CD4-positive, alpha-beta T cell (primary cell): ENCODE results near the gene S100A14. TPM values are rescaled to one million over a fixed set of nuclear protein-coding genes. Genes with fewer than 3 reads are reported as not detected.
"Not testable (repeated sequence)": the region's sequence is repeated elsewhere in the genome, so short reads cannot be mapped to it uniquely, and the experiment has no call there.

Experiments used
- ATAC-seq: fragments of 200-7000 bp; cut with Tn5 transposase; one replicate; pipeline ENCODE4 v1.10.0; 2022; ENCODE audit warnings: mild to moderate bottlenecking; ENCODE audit not compliant: poor library complexity
- CTCF ChIA-PET: fragments of 350-600 bp; sonication (Branson Sonifier 250); formaldehyde crosslinking; loops from one replicate; lab custom pipeline; 2021; ENCODE audit warnings: antibody characterized with exemption, inconsistent platforms; lab: Charles Lee
- POLR2A ChIA-PET: fragments of 350-600 bp; sonication (Branson Sonifier 250); formaldehyde crosslinking; loops from one replicate; lab custom pipeline; 2021; ENCODE audit warnings: antibody characterized with exemption, inconsistent platforms; lab: Charles Lee
- DNase-seq, 14 experiments: peaks; one replicate each; pipeline ENCODE4 v3.0.0-alpha.2; 2013 to 2020; ENCODE audit warnings: mixed read lengths in 2 of 14
- H3K27ac ChIP-seq, 2 donors: one replicate each; pipeline versions ENCODE4 v1.5.1 to v1.7.0; 2013; ENCODE audit warnings: low read length in 2 of 2, low read depth in 1 of 2, mild to moderate bottlenecking in 1 of 2
- H3K27me3 ChIP-seq, 2 experiments: 1 replicate in 1 of 2; 2 replicates in 1 of 2; pipeline versions ENCODE4 v1.6.1 to v1.7.0; 2013; ENCODE audit warnings: low read length in 2 of 2, control low read depth in 1 of 2, mild to moderate bottlenecking in 1 of 2, moderate library complexity in 1 of 2; ENCODE audit not compliant: insufficient read depth in 2 of 2, control insufficient read depth in 1 of 2
- H3K36me3 ChIP-seq: one replicate; pipeline ENCODE4 v1.6.1; 2013; ENCODE audit warnings: low read length, control low read depth; ENCODE audit not compliant: insufficient read depth
- H3K4me1 ChIP-seq: one replicate; pipeline ENCODE4 v1.6.1; 2013; ENCODE audit warnings: low read length, control low read depth; ENCODE audit not compliant: insufficient read depth
- H3K4me3 ChIP-seq: one replicate; pipeline ENCODE4 v1.5.1; 2013; ENCODE audit warnings: mild to moderate bottlenecking, low read length, moderate library complexity
- H3K9me3 ChIP-seq, 2 experiments: 1 replicate in 1 of 2; 2 replicates in 1 of 2; pipeline versions ENCODE4 v1.6.1 to v1.7.0; 2013; ENCODE audit warnings: low read length in 2 of 2, mild to moderate bottlenecking in 2 of 2, control low read depth in 1 of 2, moderate library complexity in 1 of 2; ENCODE audit not compliant: control insufficient read depth in 1 of 2, insufficient read depth in 1 of 2
- H3K27ac Mint-ChIP-seq: one replicate; pipeline ENCODE4 v1.8.0; 2020; ENCODE audit warnings: mixed read lengths
- H3K27me3 Mint-ChIP-seq: one replicate; pipeline ENCODE4 v1.8.0; 2021; ENCODE audit warnings: mixed read lengths
- H3K36me3 Mint-ChIP-seq: one replicate; pipeline ENCODE4 v1.8.0; 2021; ENCODE audit warnings: low read depth, mixed read lengths
- H3K4me1 Mint-ChIP-seq: one replicate; pipeline ENCODE4 v1.8.0; 2021; ENCODE audit warnings: low read depth, mixed read lengths
- H3K4me3 Mint-ChIP-seq: one replicate; pipeline ENCODE4 v1.8.0; 2020; ENCODE audit warnings: mild to moderate bottlenecking, mixed read lengths
- H3K9me3 Mint-ChIP-seq: one replicate; pipeline ENCODE4 v1.8.0; 2020; ENCODE audit warnings: mixed read lengths
- intact Hi-C, 2 experiments: fragments of 100-400 bp; cut with DNase I in 1 of 2; cut with micrococcal nuclease in 1 of 2; formaldehyde crosslinking; loops; one replicate each; pipeline versions ENCODE4 v1.15.1 to v1.9.0; 2023 to 2025; cut with DNase I, micrococcal nuclease
- total RNA-seq, 174 experiments: library from RNA in 2 of 174; stranded (reverse) in 2 of 174; gene quantifications; one replicate each; pipeline ENCODE4 v1.2.3 and lab custom pipeline; 2021 to 2026
- TF ChIP-seq, protein P1 (sequence below): fragments of 200-600 bp; IDR thresholded peaks from one replicate; pipeline ENCODE4 v1.8.0; 2022; ENCODE audit warnings: antibody characterized with exemption, mild to moderate bottlenecking

S100A14 gene
- total RNA-seq, 2 experiments from 2014 or later, result not detected

- DNase-seq (no peak), ATAC-seq (no peak)
- Mint-ChIP-seq H3K36me3 (peaks cover 98% of the 10 kb centered on the region), H3K9me3 (no peaks in the 10 kb centered on the region), H3K27me3 (no peaks in the 10 kb centered on the region), H3K27ac (peak overlapping the region; percentile 4), H3K4me1 (peaks cover 76% of the 10 kb centered on the region), H3K4me3 (no peak overlapping the region)
- Histone ChIP-seq H3K36me3 (peaks cover 98% of the 10 kb centered on the region), H3K27me3 (no peaks in the 10 kb centered on the region), H3K4me1 (peaks cover 34% of the 10 kb centered on the region), H3K9me3 (no peaks in the 10 kb centered on the region), H3K4me3 (no peak overlapping the region), H3K27ac (no peak overlapping the region)
- POLR2A ChIA-PET, result interaction anchor here (0.8 to 1.5 kb wide), 3 partner anchors 8 to 89 kb away, joined by 3 to 6 read pairs (median 4); no protein-coding TSS in a partner anchor
- TF ChIP-seq, protein P1, sequence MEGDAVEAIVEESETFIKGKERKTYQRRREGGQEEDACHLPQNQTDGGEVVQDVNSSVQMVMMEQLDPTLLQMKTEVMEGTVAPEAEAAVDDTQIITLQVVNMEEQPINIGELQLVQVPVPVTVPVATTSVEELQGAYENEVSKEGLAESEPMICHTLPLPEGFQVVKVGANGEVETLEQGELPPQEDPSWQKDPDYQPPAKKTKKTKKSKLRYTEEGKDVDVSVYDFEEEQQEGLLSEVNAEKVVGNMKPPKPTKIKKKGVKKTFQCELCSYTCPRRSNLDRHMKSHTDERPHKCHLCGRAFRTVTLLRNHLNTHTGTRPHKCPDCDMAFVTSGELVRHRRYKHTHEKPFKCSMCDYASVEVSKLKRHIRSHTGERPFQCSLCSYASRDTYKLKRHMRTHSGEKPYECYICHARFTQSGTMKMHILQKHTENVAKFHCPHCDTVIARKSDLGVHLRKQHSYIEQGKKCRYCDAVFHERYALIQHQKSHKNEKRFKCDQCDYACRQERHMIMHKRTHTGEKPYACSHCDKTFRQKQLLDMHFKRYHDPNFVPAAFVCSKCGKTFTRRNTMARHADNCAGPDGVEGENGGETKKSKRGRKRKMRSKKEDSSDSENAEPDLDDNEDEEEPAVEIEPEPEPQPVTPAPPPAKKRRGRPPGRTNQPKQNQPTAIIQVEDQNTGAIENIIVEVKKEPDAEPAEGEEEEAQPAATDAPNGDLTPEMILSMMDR, result no peak
- intact Hi-C loops, result no loop called here
- CTCF ChIA-PET, result interaction anchor here (0.6 to 0.7 kb wide), 2 partner anchors 8 to 978 kb away, joined by 3 read pairs; no protein-coding TSS in a partner anchor
Observed at GRCh38 chr1:153640861-153641260, 24.7 kb upstream of the S100A14 start.

DNA sequence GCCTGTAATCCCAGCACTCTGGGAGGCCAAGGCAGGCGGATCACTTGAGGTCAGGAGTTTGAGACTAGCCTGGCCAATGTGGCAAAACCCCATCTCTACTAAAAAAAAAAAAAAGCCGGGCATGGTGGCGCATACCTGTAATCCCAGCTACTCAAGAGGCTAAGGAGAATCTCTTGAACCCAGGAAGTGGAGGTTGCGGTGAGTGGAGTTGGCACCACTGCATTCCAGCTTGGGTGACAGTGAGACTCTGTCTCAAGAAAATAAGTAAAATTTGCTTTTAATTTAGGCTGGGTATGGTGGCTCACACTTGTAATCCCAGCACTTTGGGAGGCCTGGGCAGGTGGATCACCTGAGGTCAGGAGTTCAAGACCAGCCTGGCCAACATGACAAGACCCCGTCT lies 24.1 kb upstream of the S100A14 start:
- intact Hi-C loops, DNase-seq, H3K9me3 Mint-ChIP-seq, ATAC-seq, H3K27me3 ChIP-seq, H3K4me3 ChIP-seq, H3K27ac Mint-ChIP-seq, H3K9me3 ChIP-seq, H3K4me3 Mint-ChIP-seq, H3K27me3 Mint-ChIP-seq, H3K27ac ChIP-seq: not testable (repeated sequence)
- Mint-ChIP-seq H3K4me1 (peaks cover 74% of the 10 kb centered on the region), H3K36me3 (peaks cover 96% of the 10 kb centered on the region)
- CTCF ChIA-PET, result interaction anchor here (0.6 to 0.7 kb wide), 2 partner anchors 9 to 978 kb away, joined by 3 read pairs; no protein-coding TSS in a partner anchor
- Histone ChIP-seq H3K4me1 (peaks cover 40% of the 10 kb centered on the region), H3K36me3 (peaks cover 94% of the 10 kb centered on the region)
- POLR2A ChIA-PET, result interaction anchor here (0.8 to 1.5 kb wide), 3 partner anchors 9 to 89 kb away, joined by 3 to 6 read pairs (median 4); no protein-coding TSS in a partner anchor

GRCh38 chr1:153639280-153639679 lies 23.2 kb upstream of the S100A14 start:
- Mint-ChIP-seq H3K27ac (no peak overlapping the region), H3K36me3 (peaks cover 95% of the 10 kb centered on the region), H3K4me1 (peaks cover 70% of the 10 kb centered on the region), H3K9me3 (no peaks in the 10 kb centered on the region), H3K4me3 (no peak overlapping the region), H3K27me3 (no peaks in the 10 kb centered on the region)
- ChIA-PET POLR2A (no interaction called here), CTCF (no interaction called here)
- Histone ChIP-seq H3K27me3 (no peaks in the 10 kb centered on the region), H3K27ac (no peak overlapping the region), H3K4me3 (no peak overlapping the region), H3K4me1 (peaks cover 39% of the 10 kb centered on the region), H3K36me3 (peaks cover 85% of the 10 kb centered on the region), H3K9me3 (no peaks in the 10 kb centered on the region)
- DNase-seq (no peak), ATAC-seq (no peak)
- TF ChIP-seq, protein P1, result no peak
- intact Hi-C loops, result no loop called here

DNA sequence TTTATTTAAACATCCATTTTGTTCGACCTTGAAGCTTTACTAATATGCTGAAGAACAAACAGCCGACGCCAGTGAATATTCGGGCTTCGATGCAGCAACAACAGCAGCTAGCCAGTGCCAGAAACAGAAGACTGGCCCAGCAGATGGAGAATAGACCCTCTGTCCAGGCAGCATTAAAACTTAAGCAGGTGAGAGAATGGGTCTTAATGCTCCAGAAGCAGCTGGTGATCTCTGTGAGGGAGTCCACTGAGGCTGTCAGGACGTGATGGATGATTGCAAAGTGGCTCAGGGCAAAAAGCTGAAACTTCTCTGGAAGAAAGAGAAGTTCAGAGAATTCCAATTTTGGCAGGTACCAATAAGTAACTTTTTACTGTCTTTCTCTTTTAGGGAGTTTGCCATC lies 22.1 kb upstream of the S100A14 start:
- Histone ChIP-seq H3K4me3 (no peak overlapping the region), H3K27ac (no peak overlapping the region), H3K36me3 (peaks cover 75% of the 10 kb centered on the region), H3K9me3 (no peaks in the 10 kb centered on the region), H3K27me3 (no peaks in the 10 kb centered on the region), H3K4me1 (peaks cover 44% of the 10 kb centered on the region)
- H3K27ac Mint-ChIP-seq, result no peak overlapping the region
- ChIA-PET POLR2A (interaction anchor here (0.5 to 1.3 kb wide), 4 partner anchors 10 to 284 kb away, joined by 3 to 5 read pairs (median 4); no protein-coding TSS in a partner anchor), CTCF (interaction anchor here (1.1 kb wide), 1 partner anchor 11 kb away, joined by 3 read pairs; the partner anchor contains the start of gene S100A13)
- H3K36me3 Mint-ChIP-seq, result peaks cover 91% of the 10 kb centered on the region
- ATAC-seq, result no peak
- H3K4me1 Mint-ChIP-seq, result peaks cover 70% of the 10 kb centered on the region
- H3K4me3 Mint-ChIP-seq, result no peak overlapping the region
- no peaks in the 10 kb centered on the region for H3K9me3 Mint-ChIP-seq
- intact Hi-C loops, result no loop called here
- TF ChIP-seq, protein P1, result no peak
- no peak for DNase-seq
- H3K27me3 Mint-ChIP-seq, result no peaks in the 10 kb centered on the region
